GM19099 (cell line): Measurements from ENCODE around the gene TMPRSS3.

Experiments used
- POLR2A ChIP-seq: IDR thresholded peaks from 3 replicates; pipeline ENCODE4 v1.6.1; 2011; ENCODE audit warnings: low read depth; ENCODE audit not compliant: insufficient read length; ENCODE audit errors: extremely low read depth

The TMPRSS3 gene

GRCh38 chr21:42405064-42406013, 9.5 kb upstream of the TMPRSS3 start:
- TF ChIP-seq POLR2A = no peak

DNA sequence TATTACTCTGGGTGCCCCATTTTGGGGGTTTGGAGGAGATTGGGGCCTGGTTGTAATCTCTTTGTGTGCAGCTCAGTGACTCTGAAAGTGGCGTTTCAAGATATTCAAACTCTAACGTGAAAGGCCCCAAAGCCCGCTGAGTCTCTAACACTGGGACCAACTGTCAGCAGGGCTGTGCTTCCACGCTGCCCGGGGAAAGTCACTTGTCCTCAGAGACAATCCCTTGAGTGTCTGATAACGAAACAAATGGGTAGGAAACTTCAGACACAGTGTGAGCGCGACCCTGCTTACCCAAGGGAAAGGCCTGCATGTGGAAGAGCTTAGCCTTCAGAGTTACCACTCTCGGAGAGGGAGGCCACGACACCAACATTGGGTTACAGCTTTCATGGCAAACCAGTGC, 8.7 kb upstream of the TMPRSS3 start:
- no peak for TF ChIP-seq POLR2A

- no peak for TF ChIP-seq POLR2A
Measured at GRCh38 chr21:42403611-42404231, 7.9 kb upstream of the TMPRSS3 start, which contains the start of gene UBASH3A. Gene UBASH3A, plus strand, starts transcription at chr21:42403902. Its CDS starts 44 bp downstream, at chr21:42403946.

DNA sequence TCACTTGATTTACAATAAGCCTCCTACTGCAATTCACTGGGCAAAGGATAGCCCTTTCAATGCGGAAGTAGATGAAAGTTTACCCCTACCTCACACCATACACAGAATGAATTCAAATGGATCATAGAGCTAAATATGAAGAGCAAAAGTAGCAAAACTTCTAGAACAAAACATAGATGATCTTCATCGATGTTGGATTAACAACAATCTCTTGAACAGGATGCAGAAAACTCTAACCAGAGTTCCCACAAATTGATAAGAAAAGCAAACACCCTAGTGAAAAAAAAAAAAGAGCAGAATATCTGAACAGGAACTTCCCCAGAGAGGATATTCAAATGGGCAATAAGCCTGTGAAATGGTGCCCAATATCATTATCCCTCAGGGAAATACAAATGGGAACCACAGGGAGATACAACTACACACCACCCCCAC, 6.0 kb upstream of the TMPRSS3 start:
- TF ChIP-seq POLR2A = no peak

DNA sequence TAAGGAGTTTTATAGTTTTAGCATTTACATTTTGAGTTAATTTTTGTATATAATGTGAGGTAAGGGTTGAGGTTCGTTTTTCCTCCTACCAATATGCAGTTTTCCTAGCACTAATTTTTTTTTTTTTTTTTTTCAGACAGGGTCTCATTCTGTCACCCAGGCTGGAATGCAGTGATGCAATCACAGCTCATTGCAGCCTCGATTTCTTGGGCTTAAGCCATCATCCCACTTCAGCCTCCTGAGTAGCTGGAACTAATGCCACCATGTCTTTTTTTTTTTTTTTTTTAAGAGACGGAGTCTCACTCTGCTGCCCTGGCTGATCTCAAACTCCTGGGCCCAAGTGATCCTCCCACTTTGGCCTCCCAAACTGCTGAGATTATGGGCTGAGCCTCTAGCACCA, 5.3 kb upstream of the TMPRSS3 start:
- no peak for TF ChIP-seq POLR2A

- no peak for TF ChIP-seq POLR2A
Measured at GRCh38 chr21:42400525-42400924, 4.7 kb upstream of the TMPRSS3 start.

DNA sequence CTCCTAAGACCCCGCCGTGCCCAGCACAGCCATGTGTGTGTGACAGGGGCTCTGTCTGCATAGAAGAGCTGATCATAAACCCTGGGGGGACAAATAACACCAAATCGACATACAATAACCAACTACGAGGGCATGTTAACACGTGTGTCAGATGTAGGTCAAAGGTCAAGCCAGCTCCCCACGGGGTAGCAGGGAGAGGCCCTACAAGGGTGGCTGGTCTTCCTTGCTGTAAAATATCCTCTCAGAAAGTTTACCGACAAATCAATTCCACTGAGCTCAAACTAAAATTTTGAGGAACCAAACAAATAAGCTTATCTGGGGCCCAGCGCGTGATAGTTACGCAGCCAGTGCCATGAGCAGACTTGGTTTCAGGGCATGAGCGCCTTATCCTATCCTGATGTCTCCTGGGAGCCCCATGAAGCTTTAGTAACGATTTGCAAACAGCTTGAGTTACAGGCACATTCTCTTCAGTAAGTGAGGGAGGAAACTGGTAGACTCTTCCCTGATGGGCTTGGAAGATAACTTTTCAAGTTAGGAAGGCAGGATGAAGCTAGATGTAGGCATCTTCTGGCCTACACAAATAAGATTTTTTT, 2.7 kb upstream of the TMPRSS3 start:
- TF ChIP-seq POLR2A = no peak

DNA sequence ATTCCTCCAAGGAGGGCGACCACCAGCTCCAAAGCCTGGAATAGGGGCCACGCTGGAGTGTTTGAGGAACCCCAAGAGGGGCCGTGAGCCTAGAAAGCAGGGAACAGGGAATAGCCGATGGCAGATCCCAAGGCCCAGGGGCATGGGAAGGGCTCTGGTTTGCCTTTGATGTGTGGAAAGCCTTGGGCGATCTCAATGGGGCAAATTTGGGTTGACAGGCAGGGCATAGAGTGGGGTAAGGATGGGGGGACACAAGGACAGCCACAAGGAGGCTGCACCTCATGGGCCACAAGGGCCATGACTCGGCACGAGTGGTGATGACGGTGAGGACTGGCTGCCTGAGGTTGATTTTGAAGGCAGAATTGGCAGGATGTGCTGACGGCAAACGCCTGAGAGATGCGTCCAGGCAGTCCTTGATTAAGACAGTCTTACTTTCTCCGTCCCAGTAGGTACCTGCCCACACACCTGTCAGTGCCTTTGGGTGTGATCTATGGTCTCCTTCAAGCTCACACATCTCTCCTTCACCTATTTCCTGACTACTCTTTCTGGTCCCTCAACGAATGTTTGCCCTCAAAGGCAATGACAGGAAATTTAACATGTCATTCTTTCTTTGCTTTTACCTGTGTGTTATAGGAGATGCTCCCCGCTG, 2.0 kb upstream of the TMPRSS3 start:
- TF ChIP-seq POLR2A = no peak

DNA sequence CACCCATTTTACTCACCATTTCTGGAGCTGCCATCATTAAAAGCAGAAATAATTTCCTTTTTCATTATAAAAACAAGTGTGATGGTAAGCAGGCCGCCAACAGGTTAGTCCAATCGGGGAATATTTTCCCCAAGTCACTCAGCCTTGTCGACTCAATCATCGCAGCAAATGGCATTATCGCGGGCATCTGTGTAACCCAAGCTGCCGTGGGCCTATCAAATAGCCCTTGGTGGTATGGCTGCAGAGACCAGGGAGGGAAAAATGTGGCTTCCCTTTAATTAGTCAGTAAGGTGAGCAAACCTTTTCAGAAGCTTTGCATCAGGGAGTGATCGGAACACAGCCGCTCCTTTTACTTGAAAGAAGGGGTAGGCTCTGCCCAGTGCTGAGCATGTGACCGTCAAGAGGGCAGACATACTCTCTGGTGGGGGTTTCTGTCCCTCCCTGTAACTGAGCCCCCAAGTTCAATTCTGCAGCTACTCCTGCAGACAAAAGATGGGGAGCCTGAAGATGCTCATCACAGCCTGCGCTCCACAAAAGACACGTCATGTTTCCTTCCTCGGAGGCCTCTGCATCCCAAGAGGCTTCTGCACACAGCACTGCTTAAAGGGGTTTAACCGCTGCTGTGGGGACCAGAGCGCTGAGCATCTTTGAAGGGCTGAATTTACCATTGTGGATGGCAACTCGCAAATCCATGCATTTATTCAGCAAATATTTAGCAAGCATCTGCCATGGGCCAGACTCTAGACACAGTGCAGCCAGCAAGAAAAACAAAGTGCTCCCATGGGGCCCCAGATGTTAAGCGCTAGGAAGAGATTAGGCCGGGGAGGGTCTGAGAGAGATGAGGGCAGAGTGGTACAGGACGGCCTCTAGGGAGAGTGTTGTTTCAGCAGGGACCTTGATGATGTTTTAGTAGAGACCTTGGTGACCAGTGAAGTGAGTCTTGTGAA, 1.2 kb upstream of the TMPRSS3 start:
- no peak for TF ChIP-seq POLR2A

GRCh38 chr21:42395302-42395701, 550 bp downstream of the TMPRSS3 start:
- no peak for TF ChIP-seq POLR2A

DNA sequence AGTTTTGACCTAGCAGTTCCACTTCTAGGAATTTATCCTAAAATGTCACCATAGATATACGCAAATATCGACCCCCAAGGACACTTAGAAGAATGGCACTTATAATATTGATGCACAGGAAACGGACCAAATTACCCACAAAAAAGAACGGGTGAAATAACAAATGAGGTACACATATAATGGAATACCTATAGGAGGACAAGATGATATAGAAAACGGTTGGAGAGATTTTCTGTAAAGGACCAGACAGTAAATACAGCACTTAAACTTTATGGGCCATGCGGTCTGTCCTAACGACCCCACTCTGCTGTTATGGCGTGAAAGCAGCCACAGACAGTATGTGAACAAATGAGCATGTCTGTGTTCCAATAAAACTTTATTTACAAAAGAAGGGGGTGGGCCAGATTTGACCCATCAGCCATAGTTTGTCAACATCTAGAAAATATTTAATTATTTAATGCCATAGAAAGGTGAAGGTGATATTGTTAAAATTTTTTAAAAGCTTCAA, 2.4 kb downstream of the TMPRSS3 start:
- no peak for TF ChIP-seq POLR2A

GRCh38 chr21:42392731-42393442, 3.0 kb downstream of the TMPRSS3 start:
- no peak for TF ChIP-seq POLR2A

DNA sequence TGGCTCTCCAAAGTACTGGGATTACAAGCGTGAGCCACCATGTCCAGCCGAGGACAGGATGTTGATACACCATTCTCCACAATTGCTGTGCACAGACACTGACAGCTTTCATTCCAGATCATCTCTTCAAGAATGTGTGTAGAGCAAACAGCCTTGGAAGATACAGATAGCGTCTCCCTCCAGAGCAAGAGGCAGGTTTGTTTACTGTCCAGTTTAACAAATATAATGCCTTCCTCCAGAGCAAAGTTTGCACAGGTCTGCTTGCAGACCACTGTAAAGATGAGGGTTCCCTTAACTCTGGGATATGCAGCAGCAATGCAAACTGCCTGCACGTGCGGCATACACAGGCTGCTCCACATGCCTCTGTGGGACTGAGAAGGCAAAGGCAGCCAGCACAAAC, 4.6 kb downstream of the TMPRSS3 start:
- no peak for TF ChIP-seq POLR2A
